Choroid plexus epithelial cell (primary cell): ENCODE results near the gene SEMA6D.
"Not testable (repeated sequence)": the region's sequence is repeated elsewhere in the genome, so short reads cannot be mapped to it uniquely, and the experiment has no call there.

ENCODE experiments used
- DNase-seq: peaks from one replicate; pipeline ENCODE4 v3.0.0-alpha.2; 2010; ENCODE audit warnings: low read depth
- H3K4me3 ChIP-seq: 2 replicates; pipeline ENCODE4 v1.5.1; 2011; ENCODE audit warnings: low read depth, mild to moderate bottlenecking, control low read depth, low read length, moderate library complexity
- CTCF ChIP-seq: conservative IDR thresholded peaks from 2 replicates; pipeline ENCODE4 v1.5.1; 2011; ENCODE audit warnings: low read depth, mild to moderate bottlenecking, control low read depth, inconsistent platforms, low read length, moderate library complexity

Gene SEMA6D

DNA sequence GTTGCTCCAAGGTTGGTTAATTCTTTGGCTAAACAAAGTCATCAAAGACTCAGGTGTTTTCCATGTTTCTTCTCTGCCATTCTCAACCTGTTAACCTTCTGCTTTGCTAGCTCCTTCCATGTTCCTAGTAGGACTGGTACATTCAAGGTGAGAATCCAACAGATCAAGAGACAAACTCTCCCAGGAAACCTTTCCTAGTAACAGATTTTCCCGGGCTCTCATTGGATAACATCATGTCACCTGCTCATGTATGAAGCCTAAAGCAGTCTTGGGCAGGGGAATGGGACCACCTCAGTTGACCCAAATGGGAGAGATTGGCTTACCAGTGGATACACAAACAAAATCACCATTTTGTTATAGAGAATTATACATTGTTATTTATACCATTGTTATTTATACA lies 14.9 kb downstream of the SEMA6D start:
- no peak for TF ChIP-seq CTCF
- no peak for DNase-seq
- H3K4me3 ChIP-seq, result no peak overlapping the region

GRCh38 chr15:47733085-47733484 lies 15.8 kb downstream of the SEMA6D start:
- no peak overlapping the region for H3K4me3 ChIP-seq
- no peak for TF ChIP-seq CTCF
- DNase-seq, result no peak

GRCh38 chr15:47736143-47736786 lies 19.0 kb downstream of the SEMA6D start:
- no peak overlapping the region for H3K4me3 ChIP-seq
- no peak for TF ChIP-seq CTCF
- DNase-seq, result no peak

DNA sequence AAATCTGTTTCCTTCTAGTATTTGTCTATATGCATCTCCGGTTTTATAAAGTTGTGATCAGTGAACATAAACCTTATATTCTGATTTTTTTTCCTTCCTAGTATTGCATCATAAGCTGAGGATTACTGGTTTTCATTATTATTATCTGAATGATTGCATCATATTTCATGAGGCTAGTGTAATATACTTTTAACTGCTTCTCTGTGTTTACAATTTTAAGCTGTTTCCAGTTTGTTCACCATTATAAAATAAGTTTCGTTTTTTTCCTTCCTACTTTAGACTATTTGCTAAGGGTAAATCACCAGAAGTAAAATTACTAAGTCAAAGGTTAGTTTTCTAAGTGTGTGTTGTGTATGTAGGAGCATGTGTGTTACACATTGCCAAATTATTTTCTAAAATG lies 20.2 kb downstream of the SEMA6D start:
- no peak overlapping the region for H3K4me3 ChIP-seq
- TF ChIP-seq CTCF, result no peak
- peak; percentile 25 for DNase-seq

GRCh38 chr15:47738144-47738825 lies 21.0 kb downstream of the SEMA6D start:
- not testable (repeated sequence) for DNase-seq, H3K4me3 ChIP-seq

DNA sequence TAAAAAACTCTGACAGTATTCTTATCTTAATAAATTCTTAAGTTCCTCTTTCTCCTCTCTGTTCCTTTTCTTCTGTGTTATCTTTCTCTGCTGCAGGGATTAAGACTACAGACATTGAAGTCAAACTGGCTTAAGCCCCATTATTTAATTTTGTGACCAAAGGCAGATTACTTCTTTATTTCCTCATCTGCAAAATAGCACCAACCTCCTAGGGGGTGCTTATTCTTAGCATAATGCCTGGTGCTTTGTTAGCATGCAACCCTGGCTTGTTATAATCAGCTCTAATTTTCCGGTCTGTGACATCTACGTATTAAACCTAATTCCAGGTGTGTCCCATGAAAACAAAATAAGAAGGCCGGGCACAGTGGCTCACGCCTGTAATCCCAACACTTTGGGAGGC lies 23.8 kb downstream of the SEMA6D start:
- no peak overlapping the region for H3K4me3 ChIP-seq
- DNase-seq, result no peak
- TF ChIP-seq CTCF, result no peak

GRCh38 chr15:47741907-47742306 lies 24.6 kb downstream of the SEMA6D start:
- no peak for DNase-seq
- H3K4me3 ChIP-seq, result no peak overlapping the region
- no peak for TF ChIP-seq CTCF
